HepG2 (cell line): ENCODE results near the gene KLHL35. TPM values are rescaled to one million over a fixed set of nuclear protein-coding genes. Genes with fewer than 3 reads are reported as not detected.

Source experiments
- ATAC-seq: fragments of 200-7000 bp; cut with Tn5 transposase; 3 replicates; pipeline ENCODE4 v1.9.1; 2020; ENCODE audit warnings: mild to moderate bottlenecking, moderate library complexity
- BruUV-seq: library from RNA; stranded (reverse); fragments of 400-500 nt; replicated peaks from 2 replicates; lab custom pipeline; 2021; lab: Mats Ljungman, UMichigan
- CTCF ChIA-PET: fragments of 300-600 bp; formaldehyde crosslinking; extraction: SDS; loops from one replicate; lab custom pipeline; 2021; ENCODE audit warnings: low total read pairs, inconsistent platforms, low intra/inter-chr PET ratio; lab: Yijun Ruan, JAX
- POLR2A ChIA-PET: fragments of 350-600 bp; sonication (Branson Sonifier 250); formaldehyde crosslinking; loops from one replicate; lab custom pipeline; 2020; ENCODE audit warnings: antibody characterized with exemption, inconsistent platforms; lab: Yijun Ruan, JAX
- DNase-seq: peaks from one replicate; pipeline ENCODE4 v3.0.0-alpha.2; 2015; ENCODE audit warnings: low spot score
- FAIRE-seq: peaks from 3 replicates; lab custom pipeline; 2011; peaks lifted over from hg19 to GRCh38; lab: Jason Lieb, UNC
- H2AFZ ChIP-seq: one replicate; pipeline ENCODE4 v1.6.1; 2011; ENCODE audit warnings: low read length, inconsistent platforms
- H3K27ac ChIP-seq: fragments of 300-600 bp; 3 replicates; pipeline ENCODE4 v1.8.0; 2011; ENCODE audit warnings: mixed run types, mild to moderate bottlenecking, mixed read lengths, low read length, inconsistent platforms; ENCODE audit not compliant: insufficient read depth; ENCODE audit errors: extremely low read length
- H3K27me3 ChIP-seq, 2 experiments: fragments of 200-600 bp in 1 of 2; 2 replicates in 1 of 2; 3 replicates in 1 of 2; pipeline versions ENCODE4 v1.6.0 to v1.8.0; 2011; ENCODE audit warnings: low read length in 2 of 2, mild to moderate bottlenecking in 2 of 2, moderate library complexity in 2 of 2, inconsistent platforms in 1 of 2; ENCODE audit not compliant: insufficient read depth in 2 of 2, control insufficient read depth in 1 of 2
- H3K36me3 ChIP-seq, 2 experiments: fragments of 200-600 bp in 1 of 2; replicated peaks in 1 of 2; 2 replicates in 1 of 2; 3 replicates in 1 of 2; pipeline versions ENCODE4 v1.5.1 to v1.8.0; 2011; ENCODE audit warnings: low read length in 2 of 2, inconsistent platforms in 1 of 2; ENCODE audit not compliant: insufficient read depth in 2 of 2, control insufficient read depth in 1 of 2
- H3K4me1 ChIP-seq: 2 replicates; pipeline ENCODE4 v1.5.1; 2012; ENCODE audit warnings: low read length, inconsistent platforms; ENCODE audit not compliant: insufficient read depth
- H3K4me2 ChIP-seq: 2 replicates; pipeline ENCODE4 v1.6.0; 2011; ENCODE audit warnings: low read depth, low read length, inconsistent platforms
- H3K4me3 ChIP-seq, 3 experiments: fragments of 200-600 bp in 1 of 3; sonication (generic), shearing (Covaris generic) in 1 of 3; replicated peaks in 1 of 3; 2 replicates each; pipeline ENCODE4 v1.5.1; 2011 to 2016; ENCODE audit warnings: low read length in 3 of 3, inconsistent platforms in 2 of 3, low read depth in 2 of 3, mild to moderate bottlenecking in 2 of 3, control low read depth in 1 of 3, mixed read lengths in 1 of 3; ENCODE audit not compliant: insufficient read depth in 1 of 3
- H3K79me2 ChIP-seq: one replicate; pipeline ENCODE4 v1.6.1; 2011; ENCODE audit warnings: low read length, inconsistent platforms; ENCODE audit not compliant: insufficient read depth
- H3K9ac ChIP-seq: 2 replicates; pipeline ENCODE4 v1.6.0; 2011; ENCODE audit warnings: mild to moderate bottlenecking, low read depth, low read length, inconsistent platforms; ENCODE audit not compliant: insufficient read depth
- H3K9me3 ChIP-seq: 2 replicates; pipeline ENCODE4 v1.5.1; 2012; ENCODE audit warnings: mild to moderate bottlenecking, low read length
- H4K20me1 ChIP-seq: 2 replicates; pipeline ENCODE4 v1.6.0; 2011; ENCODE audit warnings: inconsistent platforms, mild to moderate bottlenecking, low read length, moderate library complexity; ENCODE audit not compliant: insufficient read depth
- CSRNP2 ChIP-seq: sonication (generic); formaldehyde crosslinking; conservative IDR thresholded peaks from 2 replicates; pipeline ENCODE4 v1.8.0; 2022; ENCODE audit warnings: low read depth, missing genetic modification reagents
- CTCF ChIP-seq: sonication (generic); formaldehyde crosslinking; IDR thresholded peaks from 2 replicates; pipeline ENCODE4 v1.5.0; 2020; ENCODE audit warnings: mild to moderate bottlenecking, missing genetic modification reagents, moderate library complexity
- HIC2 ChIP-seq: sonication (generic); formaldehyde crosslinking; IDR thresholded peaks from 2 replicates; pipeline ENCODE4 v1.9.0; 2022; ENCODE audit warnings: low read depth, missing genetic modification reagents
- HNRNPL ChIP-seq: fragments of 200-400 bp; formaldehyde crosslinking; IDR thresholded peaks from 2 replicates; pipeline ENCODE4 v1.6.1; 2017; ENCODE audit warnings: mild to moderate bottlenecking, low read depth, low read length
- MEIS1 ChIP-seq: sonication (generic); formaldehyde crosslinking; IDR thresholded peaks from 2 replicates; pipeline ENCODE4 v1.9.0; 2021; ENCODE audit warnings: mild to moderate bottlenecking, missing genetic modification reagents, moderate library complexity, borderline replicate concordance
- MXD4 ChIP-seq: IDR thresholded peaks from 2 replicates; pipeline ENCODE4 v1.6.1; 2016; ENCODE audit warnings: mild to moderate bottlenecking, missing biosample characterization, missing genetic modification reagents
- NFKBIZ ChIP-seq: IDR thresholded peaks from 2 replicates; pipeline ENCODE4 v1.6.1; 2018; ENCODE audit warnings: missing genetic modification reagents, missing compliant biosample characterization
- NKX3-1 ChIP-seq: sonication (generic); formaldehyde crosslinking; IDR thresholded peaks from 2 replicates; pipeline ENCODE4 v1.5.0; 2020; ENCODE audit warnings: missing genetic modification reagents
- PPARG ChIP-seq: conservative IDR thresholded peaks from 2 replicates; pipeline ENCODE4 v1.6.1; 2016; ENCODE audit warnings: missing biosample characterization, missing genetic modification reagents
- SP2 ChIP-seq: sonication (generic); formaldehyde crosslinking; IDR thresholded peaks from 2 replicates; pipeline ENCODE4 v1.5.1; 2020; ENCODE audit warnings: mild to moderate bottlenecking, missing genetic modification reagents
- ZNF44 ChIP-seq: sonication (generic); formaldehyde crosslinking; IDR thresholded peaks from 2 replicates; pipeline ENCODE4 v1.5.1; 2020; ENCODE audit warnings: mild to moderate bottlenecking, missing genetic modification reagents
- ZNF513 ChIP-seq: sonication (generic); formaldehyde crosslinking; conservative IDR thresholded peaks from 2 replicates; pipeline ENCODE4 v1.5.0; 2020; ENCODE audit warnings: missing genetic modification reagents
- ZNF772 ChIP-seq: sonication (generic); formaldehyde crosslinking; IDR thresholded peaks from 2 replicates; pipeline ENCODE4 v1.5.0; 2020; ENCODE audit warnings: mild to moderate bottlenecking, missing genetic modification reagents
- WGBS: methylation state at CpG from one replicate; pipeline ENCODE4 v1.1.6; 2017; ENCODE audit warnings: low lambda C conversion rate; 5-methylcytosine and 5-hydroxymethylcytosine counted together
- in situ Hi-C: cut with HindIII; loops from 2 replicates; pipeline ENCODE4 v1.10.0; 2017; ENCODE audit warnings: low pct_unique_long_range_greater_than_20kb; ENCODE audit not compliant: extremely low pct_ligation_motif_present
- intact Hi-C: fragments of 100-400 bp; cut with micrococcal nuclease; formaldehyde crosslinking; loops from one replicate; pipeline ENCODE4 v1.10.0; 2022; ENCODE audit not compliant: unreplicated experiment
- polyA plus RNA-seq, 8 experiments: library from polyadenylated mRNA; depleted of rRNA in 3 of 8; stranded (reverse) in 7 of 8; unstranded in 1 of 8; fragments of >200 nt; fragmentation: Illumina TruSeq in 4 of 8; extraction: Trizol in 4 of 8; gene quantifications; 2 replicates each; pipeline versions ENCODE4 v1.2.1 to v1.2.3, GENCODE V29; 2011 to 2016; ENCODE audit warnings: low read depth in 4 of 8, missing spikeins in 1 of 8, mixed read lengths in 1 of 8; ENCODE audit not compliant: insufficient read depth in 1 of 8
- total RNA-seq, 5 experiments: library from RNA; depleted of rRNA; stranded (reverse); fragments of >200 nt; fragmentation: Illumina TruSeq; extraction: Trizol; gene quantifications; 2 replicates each; pipeline ENCODE4 v1.2.3, GENCODE V29; 2016; ENCODE audit warnings: low read depth in 1 of 5

The KLHL35 gene
- total and polyA plus RNA-seq, 2 of the 13 experiments (the other 11 are each of a cell fraction or from before 2014, with no cell fraction given) = not detected

- Histone ChIP-seq H3K4me3 (no peak overlapping the region), H3K4me1 (peaks cover 6% of the 10 kb centered on the region; the same call in 1 of the 2 replicates), H2AFZ (no peak overlapping the region), H3K9me3 (no peaks in the 10 kb centered on the region), H3K79me2 (no peaks in the 10 kb centered on the region), H3K9ac (no peak overlapping the region), H3K4me2 (no peak overlapping the region), H3K27ac (no peak overlapping the region), H3K27me3 (no peaks in the 10 kb centered on the region), H4K20me1 (no peaks in the 10 kb centered on the region), H3K36me3 (peaks cover 36 to 85% of the 10 kb centered on the region in 2 experiments)
- ATAC-seq (no peak), DNase-seq (no peak), FAIRE-seq (no peak)
- TF ChIP-seq SP2 (CRISPR knock-in tag) (no peak), MEIS1 (CRISPR knock-in tag) (no peak), NFKBIZ (CRISPR knock-in tag) (no peak), HIC2 (CRISPR knock-in tag) (no peak), CTCF (CRISPR knock-in tag) (no peak), ZNF513 (no peak), HNRNPL (no peak), CSRNP2 (CRISPR knock-in tag) (no peak), PPARG (CRISPR knock-in tag) (no peak), NKX3-1 (CRISPR knock-in tag) (no peak), MXD4 (CRISPR knock-in tag) (no peak), ZNF772 (CRISPR knock-in tag) (no peak), ZNF44 (no peak)
- POLR2A ChIA-PET = no interaction called here
- 96% methylated on average over 3 of the region's 4 CpGs for WGBS
- no TSS peak for BruUV-seq
- intact Hi-C loops = no loop called here
- CTCF ChIA-PET = no interaction called here
- in situ Hi-C loops = no loop called here
Measured at GRCh38 chr11:75467881-75468280, 34.9 kb upstream of the KLHL35 start.
